Measurements from ENCODE around the gene TAF1B. TPM values are rescaled to one million over a fixed set of nuclear protein-coding genes. Genes with fewer than 3 reads are reported as not detected.

The TAF1B gene
- total RNA-seq, 1 donor from 2014 or later, result 86.3 TPM

GRCh38 chr2:9796056-9797010 lies 46.9 kb upstream of the TAF1B start:
- H3F3A ChIP-seq (ENCODE audit: low read depth), result no peaks in the 10 kb centered on the region
- no peaks in the 10 kb centered on the region for H3K27me3 Mint-ChIP-seq (ENCODE audit: insufficient read depth, low read depth)
- no peak overlapping the region for H3K4me3 ChIP-seq
- H2AFZ ChIP-seq (replicated peaks), result no peak overlapping the region
- H3K4me3 Mint-ChIP-seq, result no peak overlapping the region
- no peaks in the 10 kb centered on the region for H3K9me3 ChIP-seq (ENCODE audit: low read depth)
- H3K27ac Mint-ChIP-seq, result no peak overlapping the region
- H3K36me3 Mint-ChIP-seq, result no peaks in the 10 kb centered on the region
- H3K9me3 Mint-ChIP-seq, result no peaks in the 10 kb centered on the region
- TF ChIP-seq CTCF (IDR thresholded peaks at IDR 0.05) (peak; percentile 36), EZH2phosphoT487 (IDR thresholded peaks at IDR 0.05) (no peak)
- DNase-seq (ENCODE audit: low spot score), result peak; percentile 41
- H3K4me1 ChIP-seq, result peaks cover 1% of the 10 kb centered on the region
- H3K9ac ChIP-seq, result no peak overlapping the region
- H3K27me3 ChIP-seq, result no peaks in the 10 kb centered on the region
- H3K36me3 ChIP-seq, result no peaks in the 10 kb centered on the region
- H3K4me1 Mint-ChIP-seq, result peaks cover 40% of the 10 kb centered on the region
- H3K27ac ChIP-seq, result no peak overlapping the region
- H3K4me2 ChIP-seq, result no peak overlapping the region
- no peaks in the 10 kb centered on the region for H4K20me1 ChIP-seq (ENCODE audit: low read depth)
- no peaks in the 10 kb centered on the region for H3K79me2 ChIP-seq (ENCODE audit: low read depth)

- H3K79me2 ChIP-seq (ENCODE audit: low read depth), result no peaks in the 10 kb centered on the region
- H3K27me3 ChIP-seq, result no peaks in the 10 kb centered on the region
- no peak overlapping the region for H3K9ac ChIP-seq
- H3K27me3 Mint-ChIP-seq (ENCODE audit: insufficient read depth, low read depth), result peaks cover 3% of the 10 kb centered on the region
- H3K36me3 ChIP-seq, result no peaks in the 10 kb centered on the region
- no peaks in the 10 kb centered on the region for H4K20me1 ChIP-seq (ENCODE audit: low read depth)
- no peak for DNase-seq (ENCODE audit: low spot score)
- no peaks in the 10 kb centered on the region for H3K9me3 ChIP-seq (ENCODE audit: low read depth)
- H3F3A ChIP-seq (ENCODE audit: low read depth), result no peaks in the 10 kb centered on the region
- H3K4me1 Mint-ChIP-seq, result peaks cover 42% of the 10 kb centered on the region
- no peak overlapping the region for H3K4me2 ChIP-seq
- H2AFZ ChIP-seq (replicated peaks), result no peak overlapping the region
- no peak overlapping the region for H3K27ac Mint-ChIP-seq
- no peak for TF ChIP-seq CTCF (IDR thresholded peaks at IDR 0.05)
- no peak for TF ChIP-seq EZH2phosphoT487 (IDR thresholded peaks at IDR 0.05)
- no peak for TF ChIP-seq EZH2 (IDR thresholded peaks at IDR 0.05)
- H3K27ac ChIP-seq, result no peak overlapping the region
- H3K4me1 ChIP-seq, result peaks cover 6% of the 10 kb centered on the region
- no peak overlapping the region for H3K4me3 Mint-ChIP-seq
- H3K9me3 Mint-ChIP-seq, result no peaks in the 10 kb centered on the region
- H3K4me3 ChIP-seq, result no peak overlapping the region
- no peaks in the 10 kb centered on the region for H3K36me3 Mint-ChIP-seq
These were observed 46.2 kb upstream of the TAF1B start for GRCh38 chr2:9797086-9797485.

- Mint-ChIP-seq H3K36me3 (no peaks in the 10 kb centered on the region), H3K4me1 (peaks cover 43% of the 10 kb centered on the region), H3K27me3 (ENCODE audit: insufficient read depth, low read depth) (peaks cover 4% of the 10 kb centered on the region), H3K27ac (no peak overlapping the region), H3K4me3 (no peak overlapping the region), H3K9me3 (no peaks in the 10 kb centered on the region)
- no peak for DNase-seq (ENCODE audit: low spot score)
- H3K27ac ChIP-seq, result no peak overlapping the region
- no peak overlapping the region for H3K4me3 ChIP-seq
- H4K20me1 ChIP-seq (ENCODE audit: low read depth), result no peaks in the 10 kb centered on the region
- no peaks in the 10 kb centered on the region for H3K36me3 ChIP-seq
- H3K79me2 ChIP-seq (ENCODE audit: low read depth), result no peaks in the 10 kb centered on the region
- no peak overlapping the region for H3K9ac ChIP-seq
- TF ChIP-seq EZH2 (IDR thresholded peaks at IDR 0.05) (no peak), CTCF (IDR thresholded peaks at IDR 0.05) (no peak)
- peaks cover 6% of the 10 kb centered on the region for H3K4me1 ChIP-seq
- no peaks in the 10 kb centered on the region for H3K27me3 ChIP-seq
- no peak overlapping the region for H3K4me2 ChIP-seq
- no peak overlapping the region for H2AFZ ChIP-seq (replicated peaks)
- H3F3A ChIP-seq (ENCODE audit: low read depth), result no peaks in the 10 kb centered on the region
- no peaks in the 10 kb centered on the region for H3K9me3 ChIP-seq (ENCODE audit: low read depth)
These were observed 45.4 kb upstream of the TAF1B start for GRCh38 chr2:9797681-9798556.

All from neural progenitor cell (in vitro differentiated cells).